ENCODE data around the gene FGGY. TPM values are rescaled to one million over a fixed set of nuclear protein-coding genes. Genes with fewer than 3 reads are reported as not detected.

The FGGY gene
- total RNA-seq, 1 experiment from 2014 or later: 17.8 TPM

DNA sequence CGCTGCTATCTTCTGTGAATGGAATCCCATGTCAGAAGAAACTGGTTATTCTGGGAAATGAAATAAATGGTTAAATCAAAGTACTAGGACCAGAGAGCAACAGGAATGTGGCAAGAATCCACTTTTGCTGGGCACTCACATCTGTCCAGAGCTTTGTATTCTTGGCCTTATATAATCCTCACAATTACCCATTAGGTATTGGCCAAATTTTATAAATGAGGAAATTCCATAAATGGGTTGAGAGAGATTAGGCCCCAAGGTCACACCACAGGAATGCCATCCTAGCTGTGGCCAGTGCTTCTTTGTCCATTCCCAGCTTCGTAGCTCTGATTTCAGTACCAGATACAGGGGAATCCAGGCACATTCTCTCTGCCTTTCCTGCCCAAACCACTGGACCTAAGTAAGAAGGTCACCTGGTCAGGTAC, 441.7 kb downstream of the FGGY start:
- no peaks in the 10 kb centered on the region for H3K4me1 ChIP-seq (replicated peaks; ENCODE audit: insufficient read depth)
- TF ChIP-seq, protein P1, sequence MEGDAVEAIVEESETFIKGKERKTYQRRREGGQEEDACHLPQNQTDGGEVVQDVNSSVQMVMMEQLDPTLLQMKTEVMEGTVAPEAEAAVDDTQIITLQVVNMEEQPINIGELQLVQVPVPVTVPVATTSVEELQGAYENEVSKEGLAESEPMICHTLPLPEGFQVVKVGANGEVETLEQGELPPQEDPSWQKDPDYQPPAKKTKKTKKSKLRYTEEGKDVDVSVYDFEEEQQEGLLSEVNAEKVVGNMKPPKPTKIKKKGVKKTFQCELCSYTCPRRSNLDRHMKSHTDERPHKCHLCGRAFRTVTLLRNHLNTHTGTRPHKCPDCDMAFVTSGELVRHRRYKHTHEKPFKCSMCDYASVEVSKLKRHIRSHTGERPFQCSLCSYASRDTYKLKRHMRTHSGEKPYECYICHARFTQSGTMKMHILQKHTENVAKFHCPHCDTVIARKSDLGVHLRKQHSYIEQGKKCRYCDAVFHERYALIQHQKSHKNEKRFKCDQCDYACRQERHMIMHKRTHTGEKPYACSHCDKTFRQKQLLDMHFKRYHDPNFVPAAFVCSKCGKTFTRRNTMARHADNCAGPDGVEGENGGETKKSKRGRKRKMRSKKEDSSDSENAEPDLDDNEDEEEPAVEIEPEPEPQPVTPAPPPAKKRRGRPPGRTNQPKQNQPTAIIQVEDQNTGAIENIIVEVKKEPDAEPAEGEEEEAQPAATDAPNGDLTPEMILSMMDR (conservative IDR thresholded peaks at IDR 0.05): no peak
- no peak for TF ChIP-seq EZH2 (IDR thresholded peaks at IDR 0.05; ENCODE audit: low read depth)
- no peaks in the 10 kb centered on the region for H3K36me3 ChIP-seq (ENCODE audit: low read depth)
- H4K20me1 ChIP-seq (ENCODE audit: insufficient read depth): no peaks in the 10 kb centered on the region
- peak; percentile 40 to 58 for DNase-seq
- ChIA-PET POLR2A (ENCODE audit: unreplicated experiment) (interaction anchor here (0.6 to 0.8 kb wide), 5 partner anchors 54 to 955 kb away, joined by 3 to 7 read pairs (median 5); partner anchors contain the start of gene JUN), CTCF (interaction anchor here (0.6 to 1.2 kb wide), 2 partner anchors 12 to 21 kb away, joined by 3 to 4 read pairs; no protein-coding TSS in a partner anchor)
- no peaks in the 10 kb centered on the region for H3K79me2 ChIP-seq (ENCODE audit: low read depth)
- no peak overlapping the region for H3K27ac ChIP-seq
- H3K4me2 ChIP-seq: no peak overlapping the region
- no peaks in the 10 kb centered on the region for H3K9me2 ChIP-seq (ENCODE audit: insufficient read depth)
- intact Hi-C loops (cut with micrococcal nuclease; ENCODE audit: unreplicated experiment): no loop called here
- no peaks in the 10 kb centered on the region; the same call in 1 of the 2 replicates for H3K9me3 ChIP-seq (ENCODE audit: insufficient read depth, low read depth)
- H3K4me3 ChIP-seq: no peak overlapping the region
- H2AFZ ChIP-seq: no peak overlapping the region
- no peaks in the 10 kb centered on the region for H3F3A ChIP-seq (ENCODE audit: insufficient read depth, low read depth)
- BruUV-seq (replicated peaks): no TSS peak
- no peaks in the 10 kb centered on the region for H3K27me3 ChIP-seq (ENCODE audit: insufficient read depth, low read depth)

DNA sequence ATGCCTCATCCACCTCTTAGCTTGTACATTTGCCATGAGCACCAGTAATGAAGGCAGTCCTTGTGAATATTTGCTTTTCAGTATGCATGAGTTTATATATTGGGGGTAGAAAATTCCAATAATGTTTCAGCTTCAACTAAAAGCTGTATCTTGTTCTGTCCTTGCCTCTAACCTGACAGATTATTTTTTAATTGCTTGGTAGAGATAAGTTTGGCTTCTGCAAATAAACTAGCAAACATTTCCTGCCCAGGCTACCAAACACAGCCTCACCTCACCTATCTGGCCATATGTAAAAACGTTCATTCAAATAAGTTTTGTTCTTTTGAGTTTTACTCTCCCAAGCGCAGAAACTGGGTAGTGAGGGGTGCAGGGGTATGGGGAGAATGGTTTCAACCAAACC, 442.2 kb downstream of the FGGY start:
- no TSS peak for BruUV-seq (replicated peaks)
- Histone ChIP-seq H3K4me1 (replicated peaks; ENCODE audit: insufficient read depth) (no peaks in the 10 kb centered on the region), H4K20me1 (ENCODE audit: insufficient read depth) (no peaks in the 10 kb centered on the region), H3K27ac (no peak overlapping the region), H3K27me3 (ENCODE audit: insufficient read depth, low read depth) (no peaks in the 10 kb centered on the region), H3K9me3 (ENCODE audit: insufficient read depth, low read depth) (no peaks in the 10 kb centered on the region; the same call in 1 of the 2 replicates), H3K4me2 (no peak overlapping the region), H3F3A (ENCODE audit: insufficient read depth, low read depth) (no peaks in the 10 kb centered on the region), H3K36me3 (ENCODE audit: low read depth) (no peaks in the 10 kb centered on the region), H3K79me2 (ENCODE audit: low read depth) (no peaks in the 10 kb centered on the region), H3K9me2 (ENCODE audit: insufficient read depth) (no peaks in the 10 kb centered on the region), H3K4me3 (no peak overlapping the region), H2AFZ (no peak overlapping the region)
- CTCF ChIA-PET: interaction anchor here (0.6 to 1.2 kb wide), 3 partner anchors 9 to 20 kb away, joined by 3 to 6 read pairs (median 4); no protein-coding TSS in a partner anchor
- TF ChIP-seq, protein P1 (conservative IDR thresholded peaks at IDR 0.05): no peak
- no peak for TF ChIP-seq EZH2 (IDR thresholded peaks at IDR 0.05; ENCODE audit: low read depth)
- no peak for DNase-seq
- POLR2A ChIA-PET (ENCODE audit: unreplicated experiment): interaction anchor here (0.8 kb wide), 1 partner anchor 790 kb away, joined by 6 read pairs; no protein-coding TSS in a partner anchor
- intact Hi-C loops (cut with micrococcal nuclease; ENCODE audit: unreplicated experiment): no loop called here

DNA sequence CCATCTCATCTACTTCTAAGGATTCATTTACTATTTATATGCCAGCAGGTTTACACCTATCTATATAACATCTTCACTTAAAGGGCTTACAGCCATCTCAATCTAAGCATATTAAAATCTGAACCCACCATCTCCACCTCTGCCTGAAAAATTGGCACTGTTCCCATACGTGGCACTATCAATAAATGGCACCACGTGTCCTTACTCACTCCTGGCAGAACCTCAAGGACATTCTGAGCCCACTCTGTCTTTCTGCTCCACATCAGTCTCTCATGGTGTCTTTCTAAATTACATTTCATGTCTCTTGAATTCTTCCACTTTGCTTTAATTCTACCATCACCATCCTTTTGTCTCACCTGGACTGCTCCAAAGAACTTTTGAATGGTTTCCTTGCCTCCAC, 445.6 kb downstream of the FGGY start:
- intact Hi-C loops (cut with micrococcal nuclease; ENCODE audit: unreplicated experiment): no loop called here
- H4K20me1 ChIP-seq (ENCODE audit: insufficient read depth): no peaks in the 10 kb centered on the region
- no peaks in the 10 kb centered on the region for H3K4me1 ChIP-seq (replicated peaks; ENCODE audit: insufficient read depth)

More for the DNA sequence above, 445.6 kb downstream of the FGGY start:
- Histone ChIP-seq H3F3A (ENCODE audit: insufficient read depth, low read depth) (no peaks in the 10 kb centered on the region), H3K9me3 (ENCODE audit: insufficient read depth, low read depth) (no peaks in the 10 kb centered on the region), H3K79me2 (ENCODE audit: low read depth) (no peaks in the 10 kb centered on the region), H3K27ac (no peak overlapping the region), H3K9me2 (ENCODE audit: insufficient read depth) (no peaks in the 10 kb centered on the region), H3K27me3 (ENCODE audit: insufficient read depth, low read depth) (no peaks in the 10 kb centered on the region), H3K4me3 (no peak overlapping the region), H2AFZ (no peak overlapping the region), H3K4me2 (no peak overlapping the region), H3K36me3 (ENCODE audit: low read depth) (no peaks in the 10 kb centered on the region)
- POLR2A ChIA-PET (ENCODE audit: unreplicated experiment): interaction anchor here (0.7 kb wide), 1 partner anchor 189 kb away, joined by 4 read pairs; no protein-coding TSS in a partner anchor
- CTCF ChIA-PET: no interaction called here
- no TSS peak for BruUV-seq (replicated peaks)
- no peak for TF ChIP-seq EZH2 (IDR thresholded peaks at IDR 0.05; ENCODE audit: low read depth)
- TF ChIP-seq, protein P1 (conservative IDR thresholded peaks at IDR 0.05): no peak
- DNase-seq: no peak
